ENCODE data around the gene TUBB4B. TPM values are rescaled to one million over a fixed set of nuclear protein-coding genes. Genes with fewer than 3 reads are reported as not detected.

The TUBB4B gene
- total RNA-seq, 1 donor from 2014 or later: 148 TPM

DNA sequence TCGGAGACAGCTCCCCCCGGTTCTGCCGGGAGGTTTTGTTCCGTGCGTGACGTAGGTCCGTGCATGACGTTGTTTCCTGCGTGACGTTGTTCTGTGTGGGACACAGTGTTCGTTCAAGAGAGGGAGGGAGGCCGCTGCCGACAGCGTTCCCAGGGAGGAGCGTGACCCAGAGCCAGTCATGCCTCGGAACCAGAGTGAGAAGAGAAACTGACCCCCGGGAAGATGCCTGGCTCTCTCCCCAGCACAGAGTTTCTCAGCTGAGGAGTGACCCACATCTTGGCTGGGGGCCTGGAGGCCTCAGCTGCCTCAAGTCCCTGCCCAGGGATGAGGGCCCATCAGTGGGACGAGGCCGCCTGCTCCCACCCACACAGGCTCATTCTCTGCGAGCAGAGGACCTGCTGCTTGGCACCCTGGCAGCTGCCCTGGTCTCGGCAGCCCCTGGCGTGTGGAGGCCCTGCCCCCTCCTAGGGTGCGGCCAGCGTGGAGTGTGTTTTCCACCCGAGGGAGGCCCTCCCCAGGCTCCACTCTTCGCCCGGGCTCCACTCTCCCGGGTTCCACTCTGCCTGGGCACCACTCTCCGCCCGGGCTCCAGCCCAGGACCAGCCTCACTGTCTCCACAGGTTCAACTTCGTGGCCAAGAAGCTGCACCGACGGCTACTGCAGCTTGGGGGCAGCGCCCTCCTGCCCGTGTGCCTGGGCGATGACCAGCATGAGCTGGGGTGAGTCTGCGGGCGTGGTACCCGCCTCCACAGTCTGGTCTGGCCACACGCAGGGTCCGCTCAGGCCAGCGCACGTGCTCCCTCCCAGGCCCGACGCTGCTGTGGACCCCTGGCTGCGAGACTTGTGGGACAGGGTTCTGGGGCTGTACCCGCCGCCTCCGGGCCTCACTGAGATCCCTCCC is 27.7 kb upstream of the TUBB4B start:
- Mint-ChIP-seq H3K4me1 (peaks cover 4% of the 10 kb centered on the region), H3K4me3 (no peak overlapping the region), H3K36me3 (peaks cover 10% of the 10 kb centered on the region), H3K27ac (no peak overlapping the region), H3K27me3 (ENCODE audit: low read depth) (no peaks in the 10 kb centered on the region), H3K9me3 (no peaks in the 10 kb centered on the region)
- no peak for TF ChIP-seq CTCF (IDR thresholded peaks at IDR 0.05; ENCODE audit: unreplicated experiment)
- no peak for DNase-seq (ENCODE audit: low spot score in 2 of 2, unreplicated experiment in 2 of 2)

DNA sequence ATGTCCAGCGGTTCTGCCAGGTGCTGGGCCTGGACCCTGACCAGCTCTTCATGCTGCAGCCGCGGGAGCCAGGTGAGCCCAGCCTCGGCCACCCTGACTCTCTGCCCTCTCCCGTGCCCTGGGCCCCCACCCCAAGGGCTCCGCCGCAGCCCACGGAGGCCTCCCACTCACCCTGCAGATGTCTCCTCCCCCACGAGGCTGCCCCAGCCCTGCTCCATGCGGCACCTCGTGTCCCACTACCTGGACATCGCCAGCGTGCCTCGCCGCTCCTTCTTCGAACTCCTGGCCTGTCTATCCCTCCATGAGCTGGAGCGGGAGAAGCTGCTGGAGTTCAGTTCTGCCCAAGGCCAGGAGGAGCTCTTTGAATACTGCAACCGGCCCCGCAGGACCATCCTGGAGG is 26.5 kb upstream of the TUBB4B start:
- no peak for DNase-seq (ENCODE audit: low spot score in 2 of 2, unreplicated experiment in 2 of 2)
- no peaks in the 10 kb centered on the region for H3K9me3 Mint-ChIP-seq
- no peaks in the 10 kb centered on the region for H3K27me3 Mint-ChIP-seq (ENCODE audit: low read depth)
- no peak overlapping the region for H3K4me3 Mint-ChIP-seq
- no peak overlapping the region for H3K27ac Mint-ChIP-seq
- H3K36me3 Mint-ChIP-seq: peaks cover 7% of the 10 kb centered on the region
- no peak for TF ChIP-seq CTCF (IDR thresholded peaks at IDR 0.05; ENCODE audit: unreplicated experiment)
- peaks cover 4% of the 10 kb centered on the region for H3K4me1 Mint-ChIP-seq

DNA sequence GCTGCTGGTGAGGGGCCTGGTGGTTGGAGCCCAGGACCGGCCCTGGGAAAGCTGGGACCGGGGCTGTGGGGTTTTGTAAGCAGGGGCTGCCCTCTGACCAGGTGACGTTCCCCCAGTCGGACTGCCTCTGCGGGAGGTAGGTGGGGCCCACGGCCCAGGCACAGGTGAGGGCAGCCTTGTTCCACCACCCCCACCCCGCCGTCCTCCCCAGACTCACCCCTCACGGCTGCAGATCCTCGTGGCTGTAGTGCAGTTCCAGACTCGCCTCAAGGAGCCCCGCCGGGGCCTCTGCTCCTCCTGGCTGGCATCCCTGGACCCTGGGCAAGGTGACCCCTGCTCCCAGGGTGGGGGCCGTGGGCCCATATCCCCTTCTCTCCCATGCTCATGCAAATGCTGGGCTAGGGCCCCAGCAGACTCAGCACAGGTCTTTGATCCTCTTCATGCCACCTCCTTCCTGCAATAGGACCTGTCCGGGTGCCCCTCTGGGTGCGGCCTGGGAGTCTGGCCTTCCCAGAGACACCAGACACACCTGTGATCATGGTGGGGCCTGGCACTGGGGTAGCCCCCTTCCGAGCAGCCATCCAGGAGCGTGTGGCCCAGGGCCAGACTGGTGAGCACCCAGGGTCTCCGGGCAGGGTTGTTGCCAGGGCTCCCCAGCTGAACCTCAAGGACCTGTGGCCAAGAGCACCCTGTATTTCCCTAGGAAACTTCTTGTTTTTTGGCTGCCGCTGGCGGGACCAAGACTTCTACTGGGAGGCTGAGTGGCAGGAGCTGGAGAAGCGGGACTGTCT is 25.7 kb upstream of the TUBB4B start:
- peaks cover 5% of the 10 kb centered on the region for H3K36me3 Mint-ChIP-seq
- DNase-seq (ENCODE audit: low spot score in 2 of 2, unreplicated experiment in 2 of 2): no peak
- H3K27me3 Mint-ChIP-seq (ENCODE audit: low read depth): no peaks in the 10 kb centered on the region
- H3K4me3 Mint-ChIP-seq: no peak overlapping the region
- no peaks in the 10 kb centered on the region for H3K9me3 Mint-ChIP-seq
- no peak for TF ChIP-seq CTCF (IDR thresholded peaks at IDR 0.05; ENCODE audit: unreplicated experiment)
- peaks cover 4% of the 10 kb centered on the region for H3K4me1 Mint-ChIP-seq
- no peak overlapping the region for H3K27ac Mint-ChIP-seq

- Mint-ChIP-seq H3K4me1 (peaks cover 4% of the 10 kb centered on the region), H3K4me3 (no peak overlapping the region), H3K27me3 (ENCODE audit: low read depth) (no peaks in the 10 kb centered on the region), H3K9me3 (no peaks in the 10 kb centered on the region), H3K36me3 (peaks cover 3% of the 10 kb centered on the region), H3K27ac (no peak overlapping the region)
- no peak for DNase-seq (ENCODE audit: low spot score in 2 of 2, unreplicated experiment in 2 of 2)
- TF ChIP-seq CTCF (IDR thresholded peaks at IDR 0.05; ENCODE audit: unreplicated experiment): no peak
These were observed 24.7 kb upstream of the TUBB4B start for GRCh38 chr9:137216188-137216965.
